HG03175 (cell line): ENCODE measurements around the gene SSMEM1.
"Not testable (repeated sequence)": the region's sequence is repeated elsewhere in the genome, so short reads cannot be mapped to it uniquely, and the experiment has no call there.

ENCODE experiments used
- ATAC-seq: cut with Tn5 transposase; IDR thresholded peaks from one replicate; pipeline ENCODE4 v1.9.1; 2021; ENCODE audit warnings: mild to moderate bottlenecking, moderate library complexity; ENCODE audit not compliant: unreplicated experiment

Gene SSMEM1

GRCh38 chr7:130243486-130243885 is 35.8 kb downstream of the SSMEM1 start:
- not testable (repeated sequence) for ATAC-seq

DNA sequence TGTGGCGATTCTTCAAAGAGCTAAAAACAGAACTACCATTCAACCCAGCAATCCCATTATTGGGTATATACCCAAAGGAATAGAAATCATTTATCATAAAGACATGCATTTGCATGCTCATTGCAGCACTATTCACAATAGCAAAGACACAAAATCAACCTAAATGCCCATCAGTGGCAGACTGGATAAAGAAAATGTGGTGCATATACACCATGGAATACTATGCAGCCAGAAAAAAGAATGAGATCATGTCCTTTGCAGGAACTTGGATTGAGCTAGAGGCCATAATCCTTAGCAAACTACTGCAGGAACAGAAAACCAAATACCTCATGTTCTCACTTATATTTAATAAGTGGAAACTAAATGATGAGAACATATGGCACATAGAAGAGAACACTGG is 38.8 kb downstream of the SSMEM1 start:
- not testable (repeated sequence) for ATAC-seq

GRCh38 chr7:130248842-130249241 is 41.2 kb downstream of the SSMEM1 start:
- ATAC-seq, result not testable (repeated sequence)

GRCh38 chr7:130249626-130250025 is 42.0 kb downstream of the SSMEM1 start:
- ATAC-seq, result not testable (repeated sequence)

GRCh38 chr7:130254555-130254954 is 46.9 kb downstream of the SSMEM1 start:
- no peak for ATAC-seq

- no peak for ATAC-seq
Measured at GRCh38 chr7:130256704-130257103, 49.0 kb downstream of the SSMEM1 start.

- no peak for ATAC-seq
Measured at GRCh38 chr7:130258494-130259078, 50.9 kb downstream of the SSMEM1 start.

DNA sequence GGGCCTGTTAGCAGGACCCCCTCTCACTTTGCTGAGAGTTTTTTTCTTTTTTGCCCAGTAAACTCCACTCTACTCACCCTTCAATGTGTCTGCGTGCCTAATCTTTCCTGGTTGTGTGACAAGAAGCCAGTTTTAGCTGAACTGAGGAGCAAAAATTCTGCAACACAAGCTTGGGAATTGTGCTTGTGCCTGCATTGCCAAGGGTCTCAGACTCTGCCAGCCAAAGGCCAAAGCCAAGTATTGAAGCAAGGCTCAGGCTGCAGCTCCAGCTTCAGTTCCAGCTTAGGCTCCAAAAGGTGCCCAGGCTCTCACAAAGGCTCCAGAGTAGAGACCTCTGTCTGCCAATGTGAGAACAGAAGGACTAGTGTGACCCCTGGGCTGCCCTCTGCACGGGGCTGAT is 54.8 kb downstream of the SSMEM1 start:
- ATAC-seq, result no peak

- no peak for ATAC-seq
Measured at GRCh38 chr7:130263130-130263529, 55.5 kb downstream of the SSMEM1 start.
